Measurements from ENCODE around the gene FAM13B.

FAM13B gene

GRCh38 chr5:138025285-138025684 is 7.6 kb downstream of the FAM13B start:
- H3K36me3 ChIP-seq: peaks cover 0 to under 1% (median 0%) of the 10 kb centered on the region in 3 donors
- intact Hi-C loops (cut with DNase I; ENCODE audit: low total_unique reads): no loop called here
- TF ChIP-seq, protein P1, sequence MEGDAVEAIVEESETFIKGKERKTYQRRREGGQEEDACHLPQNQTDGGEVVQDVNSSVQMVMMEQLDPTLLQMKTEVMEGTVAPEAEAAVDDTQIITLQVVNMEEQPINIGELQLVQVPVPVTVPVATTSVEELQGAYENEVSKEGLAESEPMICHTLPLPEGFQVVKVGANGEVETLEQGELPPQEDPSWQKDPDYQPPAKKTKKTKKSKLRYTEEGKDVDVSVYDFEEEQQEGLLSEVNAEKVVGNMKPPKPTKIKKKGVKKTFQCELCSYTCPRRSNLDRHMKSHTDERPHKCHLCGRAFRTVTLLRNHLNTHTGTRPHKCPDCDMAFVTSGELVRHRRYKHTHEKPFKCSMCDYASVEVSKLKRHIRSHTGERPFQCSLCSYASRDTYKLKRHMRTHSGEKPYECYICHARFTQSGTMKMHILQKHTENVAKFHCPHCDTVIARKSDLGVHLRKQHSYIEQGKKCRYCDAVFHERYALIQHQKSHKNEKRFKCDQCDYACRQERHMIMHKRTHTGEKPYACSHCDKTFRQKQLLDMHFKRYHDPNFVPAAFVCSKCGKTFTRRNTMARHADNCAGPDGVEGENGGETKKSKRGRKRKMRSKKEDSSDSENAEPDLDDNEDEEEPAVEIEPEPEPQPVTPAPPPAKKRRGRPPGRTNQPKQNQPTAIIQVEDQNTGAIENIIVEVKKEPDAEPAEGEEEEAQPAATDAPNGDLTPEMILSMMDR (IDR thresholded peaks at IDR 0.05): no peak

GRCh38 chr5:138024117-138024516 is 8.8 kb downstream of the FAM13B start:
- no peak for DNase-seq
- H3K4me1 ChIP-seq: peaks cover 0 to 56% (median 8%) of the 10 kb centered on the region in 4 donors
- TF ChIP-seq, protein P1 (IDR thresholded peaks at IDR 0.05): no peak
- H3K27me3 ChIP-seq: no peaks in the 10 kb centered on the region
- H3K9me3 ChIP-seq: no peaks in the 10 kb centered on the region
- intact Hi-C loops (cut with DNase I; ENCODE audit: low total_unique reads): no loop called here
- no peak overlapping the region for H3K4me3 ChIP-seq
- no peak overlapping the region for H3K27ac ChIP-seq
- peaks cover 10 to 11% (median 11%) of the 10 kb centered on the region in 3 donors for H3K36me3 ChIP-seq

More at GRCh38 chr5:138025285-138025684, 7.6 kb downstream of the FAM13B start:
- Histone ChIP-seq H3K27me3 (no peaks in the 10 kb centered on the region), H3K4me3 (no peak overlapping the region), H3K4me1 (peaks cover 0 to 68% (median 17%) of the 10 kb centered on the region in 4 donors), H3K9me3 (no peaks in the 10 kb centered on the region), H3K27ac (no peak overlapping the region)
- no peak for DNase-seq

DNA sequence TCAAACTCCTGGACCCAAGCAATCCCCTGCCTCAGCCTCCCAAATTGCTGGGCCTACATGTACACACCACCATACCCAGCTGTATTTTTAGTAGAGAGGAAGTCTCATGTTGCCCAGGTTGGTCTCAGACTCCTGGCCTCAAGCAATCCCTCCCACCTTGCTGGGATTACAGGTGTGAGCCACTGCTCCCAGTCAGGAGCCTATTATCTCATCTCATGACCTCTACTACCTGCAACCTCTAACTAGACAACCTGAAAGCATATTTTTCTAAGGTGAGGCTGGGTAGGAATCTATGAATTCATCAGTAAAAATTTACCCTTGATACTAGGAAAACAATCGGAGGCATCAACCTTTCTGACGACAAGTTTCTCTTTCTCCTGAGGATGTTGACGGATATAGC is 10.0 kb downstream of the FAM13B start:
- H3K4me1 ChIP-seq: peaks cover 0 to 44% (median 3%) of the 10 kb centered on the region in 4 donors

DNA sequence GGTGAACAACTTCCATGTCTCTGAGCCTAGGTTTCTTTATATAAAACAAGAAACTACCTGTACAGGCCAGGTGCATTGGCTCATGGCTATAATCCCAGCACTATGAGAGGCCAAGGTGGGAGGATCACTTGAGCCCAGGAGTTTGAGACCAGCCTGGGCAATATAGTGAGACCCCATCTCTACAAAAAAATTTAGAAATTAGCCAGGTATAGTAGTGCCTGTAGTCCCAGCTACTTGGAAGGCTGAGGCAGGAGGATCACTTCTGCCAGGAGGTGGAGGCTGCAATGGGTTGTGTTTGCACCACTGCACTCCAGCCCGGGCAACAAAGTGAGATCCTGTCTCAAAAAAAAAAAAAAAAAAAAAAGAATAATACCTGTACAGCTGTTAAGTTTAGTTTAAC is 11.1 kb downstream of the FAM13B start:
- Histone ChIP-seq H3K36me3 (peaks cover 24 to 30% (median 27%) of the 10 kb centered on the region in 3 donors), H3K27ac (no peak overlapping the region), H3K27me3 (no peaks in the 10 kb centered on the region), H3K4me3 (no peak overlapping the region), H3K4me1 (peaks cover 0 to 40% (median 3%) of the 10 kb centered on the region in 4 donors), H3K9me3 (no peaks in the 10 kb centered on the region)
- intact Hi-C loops (cut with DNase I; ENCODE audit: low total_unique reads): no loop called here
- TF ChIP-seq, protein P1 (IDR thresholded peaks at IDR 0.05): no peak
- no peak for DNase-seq

More for the DNA sequence above, 10.0 kb downstream of the FAM13B start:
- DNase-seq: no peak
- Histone ChIP-seq H3K27me3 (no peaks in the 10 kb centered on the region), H3K27ac (no peak overlapping the region), H3K4me3 (no peak overlapping the region), H3K9me3 (no peaks in the 10 kb centered on the region), H3K36me3 (peaks cover 22 to 23% (median 22%) of the 10 kb centered on the region in 3 donors)
- intact Hi-C loops (cut with DNase I; ENCODE audit: low total_unique reads): no loop called here
- TF ChIP-seq, protein P1 (IDR thresholded peaks at IDR 0.05): no peak

DNA sequence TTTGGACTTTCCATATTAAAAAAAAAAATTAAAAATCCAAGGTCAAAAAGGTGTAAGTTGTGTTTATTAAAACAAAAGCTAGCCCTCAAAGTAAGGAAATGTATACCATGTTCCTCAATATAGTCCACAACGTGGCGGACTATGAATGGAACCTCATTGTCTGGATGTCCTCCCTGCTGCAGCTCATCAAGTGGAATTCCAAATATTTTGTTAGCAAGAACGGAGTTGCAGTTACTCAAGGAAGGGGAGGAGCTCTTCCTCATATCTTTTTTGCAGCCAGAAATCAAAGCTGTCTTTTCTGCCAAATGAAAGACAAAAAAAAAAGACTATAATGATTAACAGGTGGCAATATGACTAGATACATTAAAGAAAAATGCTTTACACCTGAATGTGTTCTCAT is 14.0 kb downstream of the FAM13B start:
- no peaks in the 10 kb centered on the region for H3K9me3 ChIP-seq
- peaks cover 0 to 39% (median 6%) of the 10 kb centered on the region in 4 donors for H3K4me1 ChIP-seq
- intact Hi-C loops (cut with DNase I; ENCODE audit: low total_unique reads): no loop called here
- H3K36me3 ChIP-seq: peaks cover 24 to 40% (median 30%) of the 10 kb centered on the region in 3 donors
- no peak overlapping the region for H3K27ac ChIP-seq
- no peak overlapping the region for H3K4me3 ChIP-seq
- TF ChIP-seq, protein P1 (IDR thresholded peaks at IDR 0.05): no peak
- DNase-seq: no peak
- H3K27me3 ChIP-seq: no peaks in the 10 kb centered on the region

- H3K27ac ChIP-seq: no peak overlapping the region
- H3K4me3 ChIP-seq: no peak overlapping the region
- no peak for DNase-seq
- H3K9me3 ChIP-seq: no peaks in the 10 kb centered on the region
- TF ChIP-seq, protein P1 (IDR thresholded peaks at IDR 0.05): no peak
- H3K4me1 ChIP-seq: peaks cover 0 to 20% (median 6%) of the 10 kb centered on the region in 4 donors
- peaks cover 32 to 48% (median 41%) of the 10 kb centered on the region in 3 donors for H3K36me3 ChIP-seq
- intact Hi-C loops (cut with DNase I; ENCODE audit: low total_unique reads): no loop called here
- no peaks in the 10 kb centered on the region for H3K27me3 ChIP-seq
These were observed 17.0 kb downstream of the FAM13B start for GRCh38 chr5:138015916-138016315.

All from tibial artery (tissue), 4 donors.